Esophagus mucosa (tissue), 1 donor: ENCODE data around the gene LCN2. TPM values are rescaled to one million over a fixed set of nuclear protein-coding genes. Genes with fewer than 3 reads are reported as not detected.
"Not testable (repeated sequence)": the region's sequence is repeated elsewhere in the genome, so short reads cannot be mapped to it uniquely, and the experiment has no call there.

Experiments
- ATAC-seq: fragments of 200-7000 bp; cut with Tn5 transposase; one replicate; pipeline ENCODE4 v1.9.1; 2020
- total RNA-seq: library from RNA; stranded (reverse); gene quantifications from one replicate; pipeline ENCODE4 v1.2.4, GENCODE V29; 2023
- donor health status: DM: yes; HTN: yes; CAD: no.

LCN2 gene
- total RNA-seq, 1 donor from 2014 or later: 525 TPM

- no peak for ATAC-seq
Measured at GRCh38 chr9:128128836-128129590, 20.2 kb upstream of the LCN2 start.

- not testable (repeated sequence) for ATAC-seq
Measured at GRCh38 chr9:128129976-128130590, 19.2 kb upstream of the LCN2 start.

- not testable (repeated sequence) for ATAC-seq
Measured at GRCh38 chr9:128130651-128131050, 18.6 kb upstream of the LCN2 start.

- ATAC-seq: not testable (repeated sequence)
Measured at GRCh38 chr9:128131346-128131745, 17.9 kb upstream of the LCN2 start.

- not testable (repeated sequence) for ATAC-seq
Measured at GRCh38 chr9:128132139-128132538, 17.1 kb upstream of the LCN2 start.

GRCh38 chr9:128135561-128135960, 13.7 kb upstream of the LCN2 start:
- ATAC-seq: peak; percentile 61

GRCh38 chr9:128136816-128137793, 12.1 kb upstream of the LCN2 start:
- peak; percentile 40 for ATAC-seq

- no peak for ATAC-seq
Measured at GRCh38 chr9:128138001-128138400, 11.3 kb upstream of the LCN2 start.

- ATAC-seq: no peak
Measured at GRCh38 chr9:128139621-128140020, 9.6 kb upstream of the LCN2 start.

GRCh38 chr9:128141604-128142003, 7.6 kb upstream of the LCN2 start:
- no peak for ATAC-seq

- peak; percentile 20 for ATAC-seq
Measured at GRCh38 chr9:128142061-128142460, 7.2 kb upstream of the LCN2 start.

- no peak for ATAC-seq
Measured at GRCh38 chr9:128142596-128142995, 6.7 kb upstream of the LCN2 start.

- no peak for ATAC-seq
Measured at GRCh38 chr9:128143525-128144238, 5.6 kb upstream of the LCN2 start.

GRCh38 chr9:128144239-128145181, 4.7 kb upstream of the LCN2 start:
- no peak for ATAC-seq

GRCh38 chr9:128145536-128145935, 3.7 kb upstream of the LCN2 start:
- peak; percentile 79 for ATAC-seq

- ATAC-seq: no peak
Measured at GRCh38 chr9:128145951-128146351, 3.3 kb upstream of the LCN2 start.

- ATAC-seq: no peak
Measured at GRCh38 chr9:128146591-128147120, 2.6 kb upstream of the LCN2 start.

GRCh38 chr9:128148509-128149000, 698 bp upstream of the LCN2 start:
- no peak for ATAC-seq

GRCh38 chr9:128149951-128150593, 819 bp downstream of the LCN2 start:
- no peak for ATAC-seq
